ENCODE measurements around the gene BAHD1.
"Not testable (repeated sequence)": the region's sequence is repeated elsewhere in the genome, so short reads cannot be mapped to it uniquely, and the experiment has no call there.

BAHD1 gene

DNA sequence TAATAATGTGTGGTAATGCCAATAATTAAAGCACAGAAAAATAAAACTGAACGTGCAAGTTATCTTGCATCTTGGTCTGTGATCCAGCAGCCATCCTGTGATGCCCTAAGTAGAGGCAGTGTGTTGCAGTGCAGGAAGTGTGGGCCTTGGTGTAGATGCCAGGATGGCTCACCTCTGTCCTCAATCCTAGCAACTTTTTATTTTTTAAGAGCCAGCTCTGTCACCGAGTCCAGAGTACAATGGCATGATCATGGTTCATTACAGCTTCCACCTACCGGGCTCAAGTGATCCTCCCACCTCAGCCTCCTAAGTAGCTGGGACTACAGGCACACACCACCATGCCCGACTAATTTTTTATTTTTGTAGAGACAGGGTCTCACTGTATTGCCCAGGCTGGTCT is 7.6 kb downstream of the BAHD1 start:
- DNase-seq, result no peak

DNA sequence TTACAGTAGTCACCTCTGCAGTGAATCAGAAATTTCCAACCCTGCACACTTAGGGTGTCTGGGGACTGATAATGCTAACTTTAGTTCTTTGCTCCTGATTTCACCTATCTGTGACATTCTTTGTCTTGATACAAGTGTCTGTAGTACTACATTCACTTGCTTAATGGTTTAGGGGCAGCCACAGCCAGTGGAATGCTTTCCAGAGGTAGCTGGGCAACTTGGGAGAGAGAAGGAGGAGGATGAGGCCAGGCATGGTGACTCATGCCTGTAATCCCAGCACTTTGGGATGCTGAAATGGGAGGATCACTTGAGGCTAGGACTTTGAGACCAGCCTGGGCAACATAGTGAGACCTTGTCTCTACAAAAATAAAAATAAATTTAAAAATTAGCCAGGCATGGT is 8.5 kb downstream of the BAHD1 start:
- no peak for DNase-seq

DNA sequence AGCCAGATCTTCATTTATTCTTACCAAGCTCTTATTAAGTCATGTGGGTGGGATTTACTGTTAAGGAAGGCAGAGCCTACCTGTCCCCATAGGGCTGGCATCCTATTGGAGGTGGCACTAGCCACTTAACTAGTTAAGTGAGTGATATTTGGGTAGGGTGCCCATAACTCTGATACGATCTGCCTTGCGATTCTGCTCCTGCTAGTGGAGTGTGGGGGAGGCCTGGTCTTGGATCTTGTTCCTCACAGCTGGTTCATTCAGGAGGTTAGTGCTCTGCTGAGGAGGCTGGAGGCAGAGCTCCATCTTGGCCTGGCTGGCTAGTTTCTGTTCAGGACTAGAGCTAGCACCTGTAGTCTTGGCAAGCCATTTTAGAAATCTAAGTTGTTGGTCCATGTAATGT is 9.3 kb downstream of the BAHD1 start:
- no peak for DNase-seq

DNA sequence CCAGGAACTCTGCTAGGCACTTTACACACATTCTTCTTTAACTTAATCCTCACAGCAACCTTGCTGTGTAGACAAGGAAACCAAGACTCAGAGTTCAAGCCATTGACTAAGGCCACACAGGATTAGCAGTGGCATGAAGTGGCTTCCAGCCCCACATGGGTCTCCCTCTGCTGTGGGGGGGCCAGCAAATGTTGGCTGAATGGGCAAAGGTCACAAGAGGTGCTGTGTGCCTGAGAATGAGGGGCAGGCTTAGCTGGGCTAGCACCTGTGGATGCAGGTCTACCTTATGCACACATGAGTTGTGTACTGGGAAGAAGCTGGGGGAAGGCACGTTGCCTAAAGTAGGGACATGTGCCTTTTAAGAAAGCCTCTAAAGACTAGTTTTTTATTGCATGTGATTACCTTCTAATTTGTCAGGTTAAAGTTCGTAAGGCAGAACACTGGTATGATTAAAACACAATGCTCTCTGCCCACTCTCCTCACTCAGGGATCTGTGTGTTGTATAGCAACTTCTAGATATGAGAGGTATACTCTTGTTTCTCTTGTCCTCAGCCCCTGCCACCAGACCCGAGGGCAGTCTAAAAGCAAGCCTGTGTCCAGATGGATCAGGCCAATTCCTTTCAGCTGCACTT is 10.9 kb downstream of the BAHD1 start:
- no peak for DNase-seq

DNA sequence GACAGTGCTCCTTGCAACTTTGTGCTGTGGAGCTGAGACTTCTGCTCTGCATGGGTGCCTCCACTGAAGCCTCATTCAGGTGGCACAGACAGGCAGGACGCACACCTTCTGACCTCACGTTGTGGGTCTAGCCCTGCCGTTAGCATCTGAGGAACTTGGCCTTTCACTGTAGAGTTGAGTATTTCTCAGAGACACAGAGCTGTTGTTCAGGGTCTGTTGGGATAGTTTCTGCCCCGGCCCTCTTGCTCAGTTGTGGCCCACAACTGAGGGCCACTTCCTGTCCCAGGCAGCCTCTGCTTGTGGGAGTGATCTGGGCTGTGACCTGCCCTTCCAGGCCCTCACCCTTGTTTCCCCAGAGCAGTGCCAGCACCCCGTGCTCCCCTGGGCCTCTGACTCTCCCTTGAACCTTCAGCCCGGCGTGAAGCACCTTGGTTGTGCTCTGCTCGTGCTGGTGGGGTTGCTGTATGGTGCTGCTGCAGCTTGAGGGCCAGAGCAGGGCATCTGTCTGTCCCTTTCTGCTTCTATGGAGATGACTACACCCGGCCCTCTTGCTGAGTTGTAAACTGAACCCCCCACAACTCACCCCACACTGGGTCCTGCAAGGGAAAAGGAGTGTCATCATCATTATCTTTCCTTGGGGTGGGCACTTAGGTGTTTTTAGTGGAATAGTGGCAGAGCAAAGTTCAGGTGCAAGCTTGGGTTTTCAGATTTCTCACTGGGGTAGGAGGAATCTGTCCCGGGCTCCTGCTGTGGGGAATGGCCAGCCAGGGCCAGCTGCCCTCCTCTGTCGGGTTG is 11.7 kb downstream of the BAHD1 start:
- DNase-seq, result no peak

DNA sequence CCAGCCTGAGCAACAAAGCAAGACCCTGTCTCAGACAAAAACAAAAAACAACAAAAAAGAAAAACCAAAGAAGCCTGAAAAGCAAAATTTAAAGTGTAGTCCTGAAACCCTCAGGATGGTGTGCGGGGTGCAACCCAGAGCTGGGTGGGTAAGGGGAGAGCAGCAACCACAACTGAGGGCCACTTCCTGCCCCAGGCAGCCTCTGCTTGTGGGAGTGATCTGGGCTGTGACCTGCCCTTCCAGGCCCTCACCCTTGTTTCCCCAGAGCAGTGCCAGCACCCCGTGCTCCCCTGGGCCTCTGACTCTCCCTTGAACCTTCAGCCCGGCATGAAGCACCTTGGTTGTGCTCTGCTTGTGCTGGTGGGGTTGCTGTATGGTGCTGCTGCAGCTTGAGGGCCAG is 13.2 kb downstream of the BAHD1 start:
- not testable (repeated sequence) for DNase-seq

DNA sequence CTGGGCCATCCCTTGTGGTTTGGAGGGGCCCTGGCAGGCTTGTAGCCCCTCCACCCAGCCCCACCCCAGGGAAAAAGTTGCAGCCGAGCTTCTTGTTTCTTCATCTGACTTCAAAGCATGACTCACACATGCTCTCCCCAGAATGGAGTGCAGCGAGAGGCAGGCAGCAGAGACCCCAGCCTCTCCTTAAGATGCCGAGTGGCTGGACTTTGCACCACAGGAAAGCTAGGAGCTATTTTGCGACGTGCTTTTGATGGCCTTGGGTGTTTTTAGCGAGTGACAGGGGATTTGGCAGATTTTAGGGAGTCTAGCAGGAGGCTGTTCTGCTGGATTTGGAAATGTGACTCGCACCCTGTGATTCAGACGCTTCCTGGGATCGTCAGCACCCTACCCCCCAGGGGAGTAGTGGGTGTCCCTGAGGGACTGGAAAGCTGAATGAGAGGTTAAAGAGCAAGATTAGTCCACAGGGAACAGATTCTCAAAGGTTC is 14.2 kb downstream of the BAHD1 start:
- no peak for DNase-seq

DNA sequence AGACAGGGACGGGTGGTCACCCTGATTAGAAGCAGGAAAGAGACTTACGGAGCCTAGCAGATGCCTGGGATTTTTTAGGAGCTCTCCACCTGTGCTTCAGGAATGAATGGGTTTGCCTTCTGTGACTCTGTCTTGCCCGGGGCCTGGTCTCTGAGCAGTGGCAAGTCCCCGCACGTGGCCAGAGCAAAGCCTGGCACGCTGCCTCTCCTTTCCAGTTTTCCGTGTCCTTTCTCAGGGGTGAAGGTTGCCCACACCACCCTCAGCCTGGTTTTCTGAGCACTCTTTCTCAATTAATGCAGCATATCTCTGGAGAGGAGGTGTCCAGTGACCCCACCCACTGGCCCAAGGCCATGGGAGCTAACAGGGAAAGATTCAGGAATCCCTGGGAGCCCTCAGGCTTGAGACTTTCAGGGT is 15.6 kb downstream of the BAHD1 start:
- DNase-seq, result no peak

DNA sequence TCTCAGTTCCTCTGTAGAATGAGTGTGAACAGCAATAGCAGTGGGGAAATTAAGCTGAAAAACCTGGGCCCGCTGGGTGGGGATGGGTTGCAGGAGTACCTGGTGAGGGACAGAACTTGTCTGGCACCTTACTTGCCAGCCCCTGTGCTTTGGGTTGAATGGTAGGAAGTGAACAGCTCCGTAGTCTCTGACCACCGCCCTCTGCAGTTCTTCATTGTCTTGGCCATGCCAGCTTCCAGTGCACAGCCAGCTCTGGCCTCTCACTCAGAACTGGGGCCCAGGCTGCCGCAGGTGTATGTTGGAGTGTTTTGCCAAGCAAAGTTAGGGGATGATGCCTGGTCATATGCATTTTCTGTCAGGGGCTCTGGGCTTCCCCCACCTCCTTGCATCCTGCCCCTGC is 16.0 kb downstream of the BAHD1 start:
- no peak for DNase-seq

DNA sequence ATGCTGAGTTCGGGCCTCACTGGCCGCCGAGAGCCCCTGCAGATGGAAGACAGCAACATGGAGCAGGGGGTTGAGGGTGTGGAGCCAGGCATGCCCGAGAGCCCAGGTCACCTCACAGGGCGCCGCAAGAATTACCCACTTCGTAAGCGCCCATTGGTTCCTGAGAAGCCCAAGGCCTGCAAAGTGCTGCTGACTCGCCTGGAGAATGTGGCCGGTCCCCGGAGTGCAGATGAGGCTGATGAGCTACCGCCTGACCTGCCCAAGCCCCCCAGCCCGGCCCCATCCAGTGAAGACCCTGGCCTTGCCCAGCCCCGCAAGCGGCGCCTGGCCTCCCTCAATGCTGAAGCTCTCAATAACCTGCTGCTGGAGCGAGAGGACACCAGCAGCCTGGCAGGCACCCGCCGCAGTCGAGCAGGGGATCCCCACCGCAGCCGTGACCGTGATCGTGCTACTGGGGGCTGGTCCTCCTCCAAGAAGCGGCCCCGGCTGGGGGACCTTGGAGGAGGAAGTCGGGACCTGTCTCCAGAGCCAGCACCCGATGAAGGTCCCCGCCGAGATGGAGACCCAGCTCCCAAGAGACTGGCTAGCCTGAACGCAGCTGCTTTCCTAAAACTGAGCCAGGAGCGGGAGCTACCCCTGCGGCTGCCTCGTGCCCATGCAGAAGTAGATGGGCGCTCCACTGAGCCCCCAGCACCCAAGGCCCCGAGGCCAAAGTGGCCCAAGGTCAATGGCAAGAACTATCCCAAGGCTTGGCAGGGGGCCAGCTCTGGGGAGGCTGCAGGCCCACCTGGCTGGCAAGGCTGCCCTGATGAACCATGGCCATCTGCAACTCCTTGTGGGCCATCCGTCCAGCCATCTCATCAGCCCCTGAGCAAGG is 18.0 kb downstream of the BAHD1 start:
- no peak for DNase-seq

DNA sequence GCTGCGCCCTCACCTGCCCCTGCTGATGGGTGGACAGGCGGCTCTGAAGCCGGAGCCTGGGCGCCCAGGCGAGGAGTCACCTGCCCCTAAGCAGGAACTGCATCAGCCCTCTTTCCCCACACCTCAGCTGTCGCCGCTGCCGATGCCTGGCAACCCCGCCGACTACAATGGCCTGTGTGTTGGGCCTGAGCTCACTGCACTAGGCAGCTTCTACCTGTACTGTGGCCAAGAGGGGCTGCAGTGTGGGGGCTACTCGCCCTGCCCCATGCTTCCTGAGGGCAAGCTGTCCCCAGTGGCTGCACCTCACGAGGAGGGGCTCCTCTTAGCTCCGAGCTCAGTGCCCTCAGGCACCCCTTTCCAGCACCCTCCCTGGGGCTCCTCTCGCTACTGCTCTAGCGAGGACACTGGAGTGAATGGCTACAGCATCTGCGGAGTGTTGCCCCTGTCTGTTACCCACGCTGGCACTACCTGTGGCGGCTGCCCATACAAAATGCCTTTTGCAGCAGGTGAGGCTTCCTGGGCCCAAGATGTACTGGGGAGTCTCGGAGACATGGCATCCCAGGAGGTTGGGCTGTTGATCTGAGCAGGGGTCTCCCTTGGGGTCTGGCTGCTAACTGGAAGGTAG is 18.8 kb downstream of the BAHD1 start:
- DNase-seq, result no peak

DNA sequence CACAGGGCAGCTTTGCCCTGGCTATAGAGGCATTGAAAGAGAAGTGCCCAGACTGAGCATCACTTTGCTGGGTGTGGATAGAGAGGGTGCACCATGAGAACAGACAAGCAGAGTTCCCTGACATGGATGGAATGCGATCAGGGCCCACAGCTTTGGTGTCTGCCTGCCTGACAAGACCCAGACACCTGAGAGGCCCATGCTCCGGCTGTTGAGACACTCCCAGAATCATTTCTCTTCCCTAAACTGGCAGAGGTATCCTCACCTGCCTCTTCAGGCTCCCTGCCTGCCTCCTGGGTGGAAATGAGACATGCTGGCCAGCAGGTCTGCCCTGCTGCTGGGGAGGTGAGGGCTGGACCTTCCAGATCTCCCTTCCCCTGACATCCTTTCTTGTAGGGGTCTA is 19.7 kb downstream of the BAHD1 start:
- no peak for DNase-seq

DNA sequence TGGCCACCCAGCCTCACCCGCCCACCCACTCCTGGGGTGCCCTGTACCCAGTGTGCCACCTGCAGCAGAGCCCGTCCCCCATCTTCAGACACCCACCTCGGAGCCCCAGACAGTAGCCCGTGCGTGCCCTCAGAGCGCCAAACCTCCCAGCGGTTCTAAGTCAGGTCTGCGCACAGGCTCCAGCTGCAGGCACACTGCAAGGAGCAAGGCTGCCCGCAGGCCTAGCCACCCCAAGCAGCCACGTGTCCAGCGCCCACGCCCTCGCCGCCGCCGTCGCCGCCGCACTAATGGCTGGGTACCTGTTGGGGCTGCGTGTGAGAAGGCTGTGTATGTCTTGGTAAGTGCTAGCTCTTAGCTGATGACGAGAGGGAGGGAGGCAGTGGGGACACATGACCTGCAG is 21.2 kb downstream of the BAHD1 start:
- DNase-seq, result no peak

DNA sequence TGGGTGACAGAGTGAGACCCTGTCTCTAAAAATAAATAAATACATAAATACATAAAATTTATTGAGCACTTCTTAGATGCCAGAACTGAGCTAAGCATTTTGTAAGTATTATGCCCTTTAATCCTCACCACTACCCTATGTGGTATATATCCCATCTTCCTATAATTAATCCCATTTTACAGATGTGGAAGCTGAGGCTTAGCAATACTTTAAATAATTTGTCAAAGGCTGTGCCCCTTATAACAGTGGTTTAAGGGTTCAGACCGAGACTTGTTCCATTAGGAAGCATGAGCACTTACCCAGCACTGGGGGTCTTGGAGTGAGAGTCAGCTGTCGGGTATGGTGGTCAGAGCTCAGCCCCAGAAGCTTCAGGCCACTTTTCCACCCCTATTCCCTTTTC is 22.5 kb downstream of the BAHD1 start:
- no peak for DNase-seq

DNA sequence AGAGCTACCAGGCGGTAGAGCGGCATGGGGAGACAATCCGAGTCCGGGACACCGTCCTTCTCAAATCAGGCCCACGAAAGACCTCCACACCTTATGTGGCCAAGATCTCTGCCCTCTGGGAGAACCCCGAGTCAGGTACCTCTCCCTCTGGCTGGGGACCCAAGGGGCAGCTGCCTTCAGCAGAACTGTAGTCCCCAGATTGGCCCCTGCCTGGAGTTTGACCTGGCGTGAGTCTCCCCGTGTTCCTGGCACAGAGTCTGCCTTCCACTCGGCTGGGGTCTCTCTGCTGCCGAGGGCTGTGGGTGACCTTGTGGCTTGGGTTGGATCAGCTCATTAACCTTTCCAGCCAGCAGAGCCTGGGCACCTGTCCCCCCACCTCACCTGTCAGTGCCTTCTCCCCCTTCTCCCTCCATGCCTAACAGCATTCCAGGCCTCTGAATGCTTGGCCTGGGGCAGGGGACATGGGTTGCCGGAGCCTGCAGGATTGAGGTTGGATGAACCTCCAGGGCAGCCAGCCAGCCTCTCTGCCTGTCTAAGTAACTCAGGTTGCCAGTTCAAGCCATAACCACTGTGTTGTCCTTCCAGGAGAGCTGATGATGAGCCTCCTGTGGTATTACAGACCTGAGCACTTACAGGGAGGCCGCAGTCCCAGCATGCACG is 23.3 kb downstream of the BAHD1 start:
- no peak for DNase-seq

DNA sequence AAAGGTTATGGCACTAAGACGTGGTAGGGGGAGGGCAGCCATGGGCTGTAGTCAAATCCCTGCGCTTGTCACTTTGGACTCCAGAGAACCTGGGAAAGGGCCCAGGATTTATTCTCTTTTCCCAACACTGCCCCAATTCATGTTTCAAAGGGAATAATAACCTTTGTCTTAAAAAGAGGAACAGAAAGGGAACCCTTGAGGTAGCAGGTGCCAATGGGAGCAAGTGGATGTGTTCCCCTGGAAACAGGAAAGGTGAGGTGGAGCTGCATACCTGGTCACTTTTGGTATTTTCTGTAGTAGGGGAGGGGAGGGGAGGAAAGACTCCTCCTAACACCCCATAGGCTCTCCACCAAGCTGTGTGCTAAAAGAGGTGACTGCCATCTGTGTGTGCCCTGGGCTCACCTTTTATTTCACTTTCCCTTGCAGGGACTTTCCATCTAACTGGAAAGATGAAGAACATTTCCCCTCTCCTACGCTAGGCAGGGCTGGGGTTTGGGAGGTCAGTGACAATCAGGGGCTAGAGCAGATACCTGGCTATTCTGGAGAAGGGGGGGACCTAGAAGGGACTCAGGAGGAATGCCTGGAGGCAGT is 23.9 kb downstream of the BAHD1 start:
- DNase-seq, result no peak

DNA sequence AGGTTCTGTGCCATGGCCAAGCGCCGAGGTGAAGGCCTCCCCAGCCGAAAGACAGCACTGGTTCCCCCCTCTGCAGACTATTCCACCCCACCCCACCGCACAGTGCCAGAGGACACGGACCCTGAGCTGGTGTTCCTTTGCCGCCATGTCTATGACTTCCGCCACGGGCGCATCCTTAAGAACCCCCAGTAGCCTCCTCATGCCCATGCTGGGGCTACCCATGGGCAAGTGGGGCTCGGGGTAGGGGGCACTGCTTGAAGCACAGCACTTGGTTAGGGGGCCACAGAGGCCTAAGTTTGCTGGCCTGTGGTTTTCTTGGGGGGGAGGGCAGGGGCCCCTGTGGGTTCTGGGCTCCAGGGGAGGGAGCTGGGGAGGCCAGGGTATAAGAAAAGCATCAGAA is 25.2 kb downstream of the BAHD1 start:
- no peak for DNase-seq

DNA sequence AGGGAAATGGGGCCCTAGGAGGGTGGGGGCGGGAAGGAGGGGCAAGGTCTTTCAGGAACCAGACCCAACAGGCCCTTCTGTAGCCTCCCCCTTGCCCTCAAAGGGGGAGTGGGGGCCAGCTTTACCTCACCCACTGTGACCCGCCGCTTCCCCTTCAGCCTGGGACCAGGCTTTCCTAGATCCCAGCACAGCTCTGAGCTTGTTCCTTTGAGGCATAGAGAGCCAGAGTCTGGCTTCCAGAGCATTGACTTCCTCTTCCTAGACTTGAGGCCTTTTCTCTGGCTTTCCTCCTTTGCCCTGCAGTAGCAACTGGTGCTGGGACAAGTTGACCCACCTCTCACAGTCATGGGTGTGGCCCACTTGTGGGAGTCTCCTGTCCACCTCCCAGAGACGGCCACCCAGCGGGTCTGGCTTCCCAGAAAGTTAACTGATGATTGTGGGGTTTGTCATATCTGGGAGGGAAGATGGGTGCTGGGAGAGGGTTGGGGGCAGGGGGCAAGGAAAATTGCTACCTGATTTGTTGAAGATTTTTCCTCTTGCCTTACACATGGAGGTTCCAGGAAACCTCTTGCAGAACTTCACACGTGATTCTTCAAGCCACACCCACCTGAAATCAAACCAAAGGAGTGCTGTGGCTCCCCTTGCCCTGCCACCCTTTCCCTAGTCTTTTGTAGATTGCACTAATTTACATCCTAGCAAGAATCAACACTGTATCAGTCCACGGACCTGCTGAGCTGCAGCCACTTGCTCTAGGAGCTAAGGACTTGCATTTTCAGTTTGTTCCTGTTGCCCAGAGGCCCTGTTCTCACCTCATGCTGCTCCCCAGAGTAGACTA is 25.9 kb downstream of the BAHD1 start:
- DNase-seq, result no peak

DNA sequence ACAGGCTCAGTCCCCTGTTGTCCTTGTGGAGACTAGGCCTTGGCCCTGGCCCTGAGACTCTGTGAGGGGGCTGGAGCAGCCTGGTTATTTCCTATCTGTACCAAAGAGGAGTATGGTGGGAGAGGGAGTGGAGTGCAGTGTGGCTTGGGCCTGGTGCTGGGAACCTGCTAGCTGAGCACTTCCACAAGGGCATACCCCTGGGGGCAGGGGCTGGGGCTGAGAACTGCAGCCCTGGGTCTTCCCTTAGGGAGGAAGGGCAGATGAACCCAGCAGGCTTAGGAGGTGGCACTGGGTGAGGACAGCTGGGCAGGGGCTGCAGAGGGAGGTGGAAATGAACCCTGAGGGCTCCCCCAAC is 26.5 kb downstream of the BAHD1 start:
- DNase-seq, result no peak

DNA sequence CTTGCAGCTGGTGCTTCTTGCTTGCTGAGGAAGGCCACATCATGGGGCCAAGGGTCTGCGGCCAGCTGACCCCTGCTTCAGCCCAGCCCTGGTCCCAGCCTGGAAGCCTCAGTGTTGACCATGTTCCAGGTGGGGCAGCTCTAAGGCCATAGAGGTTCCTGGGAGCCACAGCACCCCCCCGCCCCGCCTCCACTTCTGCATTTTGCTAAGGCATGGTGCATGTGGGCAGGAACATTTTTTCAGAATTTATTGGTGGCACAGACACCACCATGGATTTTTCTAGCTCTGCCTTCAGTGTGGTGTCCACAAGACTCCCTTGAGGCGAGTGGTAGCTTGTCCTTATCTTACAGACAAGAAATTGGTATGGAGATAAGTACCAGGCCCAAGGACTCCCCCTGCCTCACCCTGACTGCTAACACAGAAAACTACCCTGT is 28.2 kb downstream of the BAHD1 start:
- DNase-seq, result no peak

DNA sequence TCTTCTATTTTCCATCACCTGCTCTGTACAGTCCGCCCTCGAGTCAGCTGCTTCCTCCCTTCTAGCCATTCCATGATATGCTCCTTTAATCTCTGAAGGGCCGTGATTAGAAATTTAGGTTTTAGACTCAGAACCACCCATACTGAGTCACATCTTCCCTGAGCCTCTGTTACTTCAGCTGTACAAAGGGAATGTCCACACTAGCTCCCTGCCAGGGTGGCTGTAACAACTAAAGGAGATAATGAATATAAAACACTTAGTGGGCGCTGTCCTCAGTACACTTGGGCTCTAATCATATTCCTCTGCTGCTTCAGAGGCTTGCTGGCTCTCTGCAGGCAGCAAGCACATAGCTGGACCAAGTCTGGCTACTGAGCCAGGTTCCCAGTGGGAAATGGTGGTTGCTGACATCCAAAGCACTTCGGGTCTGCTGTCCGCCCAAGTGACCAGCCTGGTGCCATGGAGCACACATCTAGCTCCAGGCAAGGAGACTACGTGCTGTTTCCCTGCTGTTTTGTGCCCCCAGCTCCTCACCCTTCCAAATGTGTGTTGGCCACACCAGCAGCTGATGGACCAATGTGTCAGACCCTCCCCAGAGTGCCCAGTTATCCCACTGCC is 29.1 kb downstream of the BAHD1 start:
- DNase-seq, result no peak

All from NCI-H510A (cell line).